Activated CD4-positive, alpha-beta T cell treated with anti-CD3 and anti-CD28 coated beads, Interleukin-2, amount 50 U/mL, for 24 hours (primary cell): Measurements from ENCODE around the gene PHRF1.

ENCODE experiments used
- DNase-seq, 2 donors: peaks; one replicate each; pipeline ENCODE4 v3.0.0-alpha.2; 2020; ENCODE audit warnings: low read depth in 1 of 2, low spot score in 1 of 2

Gene PHRF1

GRCh38 chr11:614021-614622 is 37.9 kb downstream of the PHRF1 start:
- DNase-seq = no peak

- no peak for DNase-seq
Observed at GRCh38 chr11:614623-615503, 38.6 kb downstream of the PHRF1 start.

GRCh38 chr11:615504-616319 is 39.4 kb downstream of the PHRF1 start, which contains the start of gene IRF7:
IRF7 (minus strand) TSS chr11:615950; CDS start chr11:615364, 586 bp downstream.
- DNase-seq = peak; percentile 63 to 72

- no peak for DNase-seq
Observed at GRCh38 chr11:616320-617198, 40.3 kb downstream of the PHRF1 start.

DNA sequence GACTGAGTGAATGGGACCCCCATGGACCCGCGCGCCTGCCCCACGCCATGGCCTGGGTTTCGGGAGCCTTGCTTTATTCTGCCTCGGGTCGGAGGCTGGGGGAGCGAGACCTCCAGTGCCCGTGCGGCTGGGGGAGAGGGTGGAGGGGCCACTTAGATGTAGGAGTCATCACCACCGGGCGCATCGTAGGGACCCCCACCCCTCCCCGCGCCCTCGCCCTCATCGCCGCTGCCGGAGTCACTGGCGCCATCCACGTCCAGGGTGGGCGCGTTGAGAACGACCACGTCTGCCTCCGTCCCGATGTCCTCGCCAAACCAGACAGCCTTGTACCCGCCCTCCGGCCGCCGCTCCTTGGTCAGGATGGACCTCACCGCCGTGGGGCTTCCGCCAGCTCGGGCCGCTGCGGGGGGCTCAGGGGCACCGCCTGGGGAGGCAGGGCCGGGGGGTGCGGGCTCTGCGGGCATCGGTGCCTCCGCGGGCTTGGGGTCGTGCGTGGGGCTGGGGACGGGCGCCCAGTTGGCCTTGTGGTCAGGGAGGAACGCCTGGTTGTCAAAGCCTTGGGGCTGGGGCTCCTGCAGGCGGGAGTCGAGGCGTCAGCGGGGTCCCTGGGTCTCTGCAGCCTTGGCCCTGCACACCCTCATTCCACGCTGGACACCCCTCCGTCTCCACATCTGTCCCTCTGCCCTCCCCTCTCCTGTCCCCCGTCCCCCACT is 41.1 kb downstream of the PHRF1 start:
- DNase-seq = no peak

DNA sequence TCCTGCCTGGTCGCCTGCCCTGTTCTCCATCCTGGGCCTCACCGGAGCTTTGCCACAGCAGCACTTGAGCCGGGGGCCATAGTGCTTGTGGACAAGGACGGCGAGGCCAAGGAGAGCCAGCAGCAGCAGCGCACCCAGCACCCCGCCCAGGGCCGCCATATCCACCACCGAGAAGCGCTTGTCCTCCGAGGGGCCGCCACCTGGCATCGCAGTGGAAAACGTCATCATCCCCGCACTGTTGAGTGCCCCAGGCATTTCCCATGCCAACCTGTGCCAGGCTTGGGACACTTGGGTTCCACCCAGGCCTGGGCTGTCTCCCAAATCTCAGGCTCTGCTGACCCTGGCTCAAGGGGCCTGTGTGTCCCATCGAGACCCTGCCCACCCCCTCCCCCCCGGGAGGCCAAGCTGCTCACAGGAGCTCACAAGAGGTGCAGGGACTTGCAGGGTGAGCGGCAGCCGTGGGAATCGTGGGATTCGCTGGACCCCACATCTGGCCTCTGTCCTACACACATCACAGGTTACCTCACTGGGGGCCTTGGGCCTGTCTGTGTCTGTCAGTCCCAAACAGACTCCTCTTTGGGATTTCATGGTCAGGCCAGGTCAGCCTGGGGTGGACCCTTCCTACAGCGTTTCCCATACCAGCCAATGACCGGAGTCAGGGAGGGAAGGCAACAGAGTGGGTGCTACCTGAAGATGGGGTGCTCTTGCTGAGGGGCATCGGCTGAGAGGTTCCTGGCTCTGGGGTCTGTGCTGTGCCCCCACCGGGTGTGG is 41.8 kb downstream of the PHRF1 start:
- DNase-seq = no peak

DNA sequence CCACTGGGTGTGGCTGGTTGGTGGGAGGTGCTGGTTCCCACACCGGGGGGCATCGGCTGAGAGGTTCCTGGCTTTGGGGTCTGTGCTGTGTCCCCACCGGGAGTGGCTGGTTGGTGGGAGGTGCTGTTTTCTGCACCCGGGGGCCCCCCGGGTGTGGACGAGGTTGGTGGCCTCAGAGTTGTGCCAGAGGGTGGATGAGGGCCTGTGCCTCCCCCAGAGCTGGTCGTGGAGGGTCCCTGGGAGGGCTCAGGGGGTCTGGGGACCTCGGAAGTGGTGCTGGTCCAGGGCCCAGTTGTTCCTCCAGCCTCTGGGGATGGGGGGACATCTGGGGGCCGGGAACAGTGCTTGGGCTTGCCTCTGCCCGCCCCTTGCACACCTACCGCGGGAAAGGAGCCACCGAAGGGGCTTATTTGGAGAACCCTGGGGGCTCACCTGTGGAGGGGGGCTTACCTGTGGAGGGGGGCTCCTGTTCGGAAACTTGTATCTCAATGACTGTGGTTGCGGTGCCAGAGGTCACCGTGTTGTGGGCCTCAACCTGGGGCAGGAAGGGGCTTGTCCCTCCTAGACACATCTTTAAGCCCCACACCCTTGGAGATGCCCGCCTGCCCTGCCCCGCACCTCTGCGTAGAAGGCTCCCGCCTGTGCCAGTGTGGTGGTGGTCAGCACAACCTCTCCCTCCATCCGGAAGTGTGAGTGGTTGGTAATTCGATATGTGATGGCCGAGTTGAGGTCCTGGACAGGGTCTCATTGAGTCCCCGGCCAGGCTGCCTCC is 42.8 kb downstream of the PHRF1 start:
- no peak for DNase-seq

DNA sequence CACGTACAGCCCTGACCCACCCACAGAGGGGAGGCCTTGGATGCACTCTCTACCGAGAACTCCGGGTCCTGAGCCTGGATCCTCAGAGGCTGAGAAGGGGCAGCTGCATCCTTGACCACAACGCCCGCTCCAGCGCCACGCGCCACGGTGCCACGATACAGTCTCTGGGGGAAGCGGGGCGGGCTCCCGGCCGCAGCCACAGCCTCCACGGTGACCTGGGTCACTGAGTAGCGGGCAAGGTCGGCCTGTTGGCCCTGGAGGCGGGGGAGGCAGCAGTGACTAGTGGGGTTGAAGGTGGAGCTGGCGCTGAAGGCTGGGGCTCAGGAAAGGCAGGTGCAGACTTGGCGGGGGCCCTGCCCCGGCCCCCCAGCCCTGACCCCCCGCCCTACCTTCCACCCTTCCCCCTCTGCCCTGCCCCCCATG is 43.4 kb downstream of the PHRF1 start:
- no peak for DNase-seq

DNA sequence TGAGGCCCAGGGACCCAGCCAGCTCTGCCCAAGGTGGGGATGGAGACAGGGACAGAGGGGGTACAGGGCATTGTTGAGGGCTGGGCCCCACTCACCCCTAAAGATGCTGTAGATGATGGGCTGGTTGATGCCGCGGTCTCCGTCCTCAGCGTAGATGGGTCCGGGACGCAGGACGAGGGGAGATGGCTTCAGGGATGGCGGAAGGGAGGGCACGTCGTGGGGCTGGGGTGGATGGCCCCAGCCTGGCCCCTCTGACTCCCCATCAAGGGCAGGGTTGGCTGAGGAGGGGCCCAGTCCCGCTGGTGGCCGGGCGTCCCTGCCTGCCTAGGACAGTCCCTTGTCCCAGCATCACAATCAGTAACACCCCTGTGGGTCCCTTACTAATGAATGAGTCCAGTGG is 43.9 kb downstream of the PHRF1 start:
- no peak for DNase-seq

DNA sequence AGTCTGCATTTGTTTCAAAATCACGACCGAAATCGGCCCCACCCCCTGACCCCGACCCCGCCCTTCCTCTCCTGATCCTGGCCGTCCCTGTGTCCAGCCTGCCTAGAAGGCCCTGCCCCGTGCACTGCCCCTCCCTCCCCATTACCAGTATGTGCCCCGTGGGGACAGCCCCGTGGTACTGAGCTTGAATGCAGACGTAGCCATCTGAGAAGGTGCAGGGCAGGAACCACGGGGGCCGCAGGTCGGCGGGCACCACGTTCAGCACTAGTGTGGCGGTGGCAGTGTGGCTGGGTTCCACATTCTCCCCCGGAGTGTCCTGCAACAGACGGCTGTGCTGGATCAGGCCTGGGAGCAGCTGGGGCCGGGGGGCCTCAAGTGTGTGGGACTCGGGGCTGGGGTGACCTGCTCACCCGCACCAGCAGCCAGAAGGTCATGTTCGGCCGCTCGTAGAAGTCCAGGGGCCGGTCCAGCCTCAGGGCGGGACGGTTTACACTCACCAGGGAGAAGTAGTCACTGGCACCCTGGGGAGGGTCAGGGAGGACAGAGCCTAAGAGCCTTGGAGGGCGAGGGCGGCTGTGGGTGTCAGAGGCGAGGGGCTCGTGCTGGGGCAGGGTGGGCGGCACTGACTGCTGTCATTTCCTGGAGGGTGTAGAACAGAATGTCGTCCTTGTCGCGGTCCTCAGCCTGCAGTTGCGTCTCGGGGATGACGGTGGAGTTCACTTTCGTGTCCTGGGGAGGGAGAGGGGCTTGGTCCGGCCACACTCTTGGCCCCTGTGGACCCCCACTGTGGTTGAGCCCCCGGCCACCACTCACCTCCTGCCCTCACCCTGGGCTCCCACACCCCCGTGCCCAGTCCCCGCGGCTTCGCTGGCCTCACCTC is 44.9 kb downstream of the PHRF1 start:
- no peak for DNase-seq

- no peak for DNase-seq
Observed at GRCh38 chr11:621838-622237, 45.6 kb downstream of the PHRF1 start.

- DNase-seq = no peak
Observed at GRCh38 chr11:623349-623869, 47.1 kb downstream of the PHRF1 start.

DNA sequence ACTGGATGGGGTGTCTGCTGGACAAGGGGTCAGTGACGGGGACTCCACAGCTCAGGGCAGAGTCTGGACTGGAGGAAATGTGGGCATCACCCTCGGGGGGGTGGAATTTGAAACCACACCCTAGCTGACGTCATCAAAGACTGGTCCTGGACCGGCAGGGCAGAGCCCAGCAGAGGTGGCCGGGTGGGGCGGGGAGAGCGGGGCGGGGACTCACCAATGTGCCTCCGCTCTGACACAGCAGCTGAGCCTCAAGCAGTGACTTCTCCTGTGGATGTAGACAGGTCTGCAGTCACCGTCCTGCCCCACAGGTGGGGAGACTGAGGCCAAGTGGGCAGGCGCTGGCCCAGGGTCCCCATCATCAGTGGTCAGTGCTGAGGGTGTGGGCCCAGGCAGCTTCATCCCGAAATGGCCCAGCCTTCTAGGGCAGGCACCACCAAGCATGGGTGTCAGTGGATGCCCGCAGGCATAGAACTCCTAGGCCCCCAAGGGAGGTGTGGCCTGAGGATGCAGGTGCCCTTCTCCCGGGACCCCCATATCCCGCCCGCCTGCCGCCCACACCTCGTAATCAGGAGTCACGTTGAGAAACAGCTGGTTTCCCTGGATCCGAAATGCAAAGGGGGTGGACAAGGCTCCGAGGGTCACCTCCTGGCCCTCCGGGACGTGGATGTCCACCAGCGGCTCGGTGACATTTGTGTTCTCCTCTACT is 47.9 kb downstream of the PHRF1 start:
- DNase-seq = no peak

DNA sequence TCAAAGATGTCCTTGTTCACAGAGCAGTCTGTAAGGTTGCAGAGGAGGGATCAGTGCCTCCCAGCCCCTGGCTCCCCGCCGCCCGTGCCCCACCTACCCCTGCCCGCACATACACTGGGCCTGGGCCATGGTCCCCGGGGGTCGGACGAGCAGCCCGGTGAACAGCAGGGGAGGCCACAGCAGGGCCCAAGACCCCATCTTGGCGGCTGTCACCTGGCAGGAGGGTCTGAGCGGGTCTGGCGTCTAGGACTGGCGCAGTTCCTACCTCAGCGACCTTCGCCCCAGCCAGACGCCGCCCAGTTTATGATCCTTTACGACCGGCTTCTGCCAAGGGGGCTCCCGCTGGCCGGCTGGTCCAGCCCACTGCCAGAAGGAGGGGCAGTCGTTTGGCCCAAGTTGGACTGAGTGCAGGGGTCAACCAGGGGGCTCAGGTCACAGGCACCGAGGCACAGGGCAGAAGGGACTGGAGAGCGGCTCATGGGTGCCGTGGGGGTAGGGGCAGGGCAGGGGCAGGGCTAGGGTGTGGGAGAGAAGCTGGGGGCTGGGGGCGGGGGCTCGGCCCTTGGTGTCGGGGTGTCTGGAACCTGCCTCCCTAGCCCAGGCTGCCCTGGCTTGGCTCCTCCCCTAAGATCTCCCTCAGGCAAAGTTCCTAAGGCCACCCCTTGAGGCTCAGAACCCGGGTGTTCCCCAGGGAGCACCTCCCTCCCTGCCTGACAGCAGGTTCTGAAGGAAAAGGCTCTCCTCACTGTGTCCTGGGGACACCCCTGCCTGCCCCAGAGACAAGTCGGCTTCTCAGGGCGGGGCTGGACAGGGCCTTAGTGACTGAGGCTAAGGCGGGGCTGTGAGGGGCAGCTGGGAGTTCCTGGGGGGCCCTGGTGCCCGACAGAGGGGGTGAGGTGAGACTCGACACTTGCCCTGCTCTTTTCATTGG is 48.7 kb downstream of the PHRF1 start, which contains the start of gene CDHR5:
TSS of gene CDHR5 (minus strand) at position 251 of the 931 bp plus-strand sequence. CDS start at position 198, 53 bp downstream.
- no peak for DNase-seq

GRCh38 chr11:625636-626268 is 49.5 kb downstream of the PHRF1 start:
- DNase-seq = no peak
